DND-41 (cell line): ENCODE data around the gene HID1.

Source experiments
- ATAC-seq: fragments of 200-7000 bp; cut with Tn5 transposase; 3 replicates; pipeline ENCODE4 v1.9.1; 2021; ENCODE audit warnings: low read depth; ENCODE audit not compliant: insufficient read depth
- DNase-seq: peaks from one replicate; pipeline ENCODE4 v3.0.0-alpha.2; 2020
- H2AFZ ChIP-seq: 2 replicates; pipeline ENCODE4 v1.6.0; 2012; ENCODE audit warnings: low read depth, low read length
- H3K27ac ChIP-seq: 2 replicates; pipeline ENCODE4 v1.5.1; 2012; ENCODE audit warnings: low read length, inconsistent platforms
- H3K27me3 ChIP-seq: fragments of 200-600 bp; sonication (generic); 2 replicates; pipeline ENCODE4 v1.6.0; 2012; ENCODE audit warnings: low read length, mild to moderate bottlenecking, inconsistent platforms; ENCODE audit not compliant: insufficient read depth, poor library complexity
- H3K36me3 ChIP-seq: 2 replicates; pipeline ENCODE4 v1.5.1; 2012; ENCODE audit warnings: low read length, inconsistent platforms; ENCODE audit not compliant: insufficient read depth
- H3K4me1 ChIP-seq: 2 replicates; pipeline ENCODE4 v1.5.1; 2012; ENCODE audit warnings: mild to moderate bottlenecking, low read length; ENCODE audit not compliant: insufficient read depth
- H3K4me2 ChIP-seq: 2 replicates; pipeline ENCODE4 v1.6.0; 2012; ENCODE audit warnings: mild to moderate bottlenecking, moderate library complexity, low read length, inconsistent platforms; ENCODE audit not compliant: insufficient read depth
- H3K4me3 ChIP-seq, 2 experiments: fragments of 200-600 bp in 1 of 2; shearing (Covaris generic) in 1 of 2; 2 replicates each; pipeline ENCODE4 v1.5.1; 2012 to 2016; ENCODE audit warnings: inconsistent platforms in 2 of 2, low read length in 2 of 2, mild to moderate bottlenecking in 2 of 2, low read depth in 1 of 2, moderate library complexity in 1 of 2
- H3K79me2 ChIP-seq: 2 replicates; pipeline ENCODE4 v1.6.0; 2012; ENCODE audit warnings: low read length, inconsistent platforms; ENCODE audit not compliant: insufficient read depth
- H3K9ac ChIP-seq: 2 replicates; pipeline ENCODE4 v1.6.0; 2012; ENCODE audit warnings: low read depth, mild to moderate bottlenecking, inconsistent platforms, low read length, moderate library complexity
- H3K9me3 ChIP-seq: 2 replicates; pipeline ENCODE4 v1.5.1; 2012; ENCODE audit warnings: low read length, moderate library complexity, mild to moderate bottlenecking, inconsistent platforms; ENCODE audit not compliant: insufficient read depth, severe bottlenecking
- H4K20me1 ChIP-seq: 2 replicates; pipeline ENCODE4 v1.6.0; 2012; ENCODE audit warnings: low read length; ENCODE audit not compliant: insufficient read depth
- CTCF ChIP-seq: IDR thresholded peaks from 2 replicates; pipeline ENCODE4 v1.5.1; 2012; ENCODE audit warnings: borderline replicate concordance, low read length, moderate library complexity, mild to moderate bottlenecking; ENCODE audit not compliant: poor library complexity, severe bottlenecking; ENCODE audit errors: extremely low read depth
- EZH2 ChIP-seq: IDR thresholded peaks from 3 replicates; pipeline ENCODE4 v1.6.1; 2012; ENCODE audit warnings: borderline replicate concordance, low read depth, mild to moderate bottlenecking, moderate library complexity, low read length, inconsistent platforms; ENCODE audit not compliant: severe bottlenecking

The HID1 gene

GRCh38 chr17:75012096-75012345, 39.5 kb upstream of the HID1 start:
- Histone ChIP-seq H4K20me1 (no peaks in the 10 kb centered on the region), H3K79me2 (peaks cover 31% of the 10 kb centered on the region), H2AFZ (peak overlapping the region; percentile 72), H3K9me3 (no peaks in the 10 kb centered on the region), H3K9ac (peak overlapping the region; percentile 81), H3K36me3 (peaks cover 11% of the 10 kb centered on the region), H3K4me1 (peaks cover 26% of the 10 kb centered on the region), H3K4me3 (peak overlapping the region; percentile 87 to 96; a peak in 3 of 4 replicates), H3K27me3 (no peaks in the 10 kb centered on the region), H3K4me2 (peak overlapping the region; percentile 88), H3K27ac (peak overlapping the region; percentile 81)
- TF ChIP-seq CTCF (no peak), EZH2 (no peak)
- DNase-seq (no peak), ATAC-seq (no peak)

- peak overlapping the region; percentile 87 to 96; a peak in 3 of 4 replicates for H3K4me3 ChIP-seq
- H2AFZ ChIP-seq, result peak overlapping the region; percentile 72
- TF ChIP-seq CTCF (no peak), EZH2 (no peak)
- peaks cover 26% of the 10 kb centered on the region for H3K4me1 ChIP-seq
- peak overlapping the region; percentile 88 for H3K4me2 ChIP-seq
- no peak for DNase-seq
- H3K9ac ChIP-seq, result peak overlapping the region; percentile 81
- H3K9me3 ChIP-seq, result no peaks in the 10 kb centered on the region
- H3K36me3 ChIP-seq, result peaks cover 7% of the 10 kb centered on the region
- H3K27me3 ChIP-seq, result no peaks in the 10 kb centered on the region
- no peaks in the 10 kb centered on the region for H4K20me1 ChIP-seq
- peak overlapping the region; percentile 81 for H3K27ac ChIP-seq
- no peak for ATAC-seq
- peaks cover 27% of the 10 kb centered on the region for H3K79me2 ChIP-seq
These were observed 39.0 kb upstream of the HID1 start for GRCh38 chr17:75011401-75012095.

- Histone ChIP-seq H3K4me2 (no peak overlapping the region), H3K79me2 (peaks cover 24% of the 10 kb centered on the region), H3K9ac (no peak overlapping the region), H3K27me3 (no peaks in the 10 kb centered on the region), H3K4me1 (peaks cover 26% of the 10 kb centered on the region), H3K27ac (no peak overlapping the region), H3K4me3 (no peak overlapping the region), H4K20me1 (no peaks in the 10 kb centered on the region), H2AFZ (peak overlapping the region; percentile 72), H3K36me3 (peaks cover 5% of the 10 kb centered on the region), H3K9me3 (no peaks in the 10 kb centered on the region)
- ATAC-seq (no peak), DNase-seq (no peak)
- TF ChIP-seq EZH2, result no peak
- no peak for TF ChIP-seq CTCF
These were observed 38.3 kb upstream of the HID1 start for GRCh38 chr17:75010683-75011400.
